Liver (tissue), 3 donors: ENCODE results near the gene C4orf17.

ENCODE experiments used
- CTCF ChIP-seq: fragments of 150-350 bp; IDR thresholded peaks from 2 replicates; pipeline ENCODE4 v1.5.1; 2017; ENCODE audit warnings: improper control_type of control experiment, low read depth, low read length; ENCODE audit not compliant: missing input control
- EGR1 ChIP-seq, 2 donors: IDR thresholded peaks; 2 replicates each; pipeline ENCODE4 v1.6.1; 2016 to 2018; ENCODE audit warnings: antibody characterized with exemption in 2 of 2, low read depth in 2 of 2
- GABPA ChIP-seq, 2 donors: IDR thresholded peaks in 1 of 2; conservative IDR thresholded peaks in 1 of 2; 2 replicates each; pipeline ENCODE4 v1.6.1; 2016; ENCODE audit warnings: antibody characterized with exemption in 2 of 2, mild to moderate bottlenecking in 1 of 2, moderate library complexity in 1 of 2
- MAX ChIP-seq: IDR thresholded peaks from 2 replicates; pipeline ENCODE4 v1.6.1; 2016; ENCODE audit warnings: antibody characterized with exemption
- SP1 ChIP-seq: IDR thresholded peaks from 2 replicates; pipeline ENCODE4 v1.6.1; 2018; ENCODE audit warnings: antibody characterized with exemption, mild to moderate bottlenecking
- TAF1 ChIP-seq: conservative IDR thresholded peaks from 2 replicates; pipeline ENCODE4 v1.6.1; 2016; ENCODE audit warnings: antibody characterized with exemption, mild to moderate bottlenecking
- donor health status: healthy.
- donor health status: healthy.

DNA sequence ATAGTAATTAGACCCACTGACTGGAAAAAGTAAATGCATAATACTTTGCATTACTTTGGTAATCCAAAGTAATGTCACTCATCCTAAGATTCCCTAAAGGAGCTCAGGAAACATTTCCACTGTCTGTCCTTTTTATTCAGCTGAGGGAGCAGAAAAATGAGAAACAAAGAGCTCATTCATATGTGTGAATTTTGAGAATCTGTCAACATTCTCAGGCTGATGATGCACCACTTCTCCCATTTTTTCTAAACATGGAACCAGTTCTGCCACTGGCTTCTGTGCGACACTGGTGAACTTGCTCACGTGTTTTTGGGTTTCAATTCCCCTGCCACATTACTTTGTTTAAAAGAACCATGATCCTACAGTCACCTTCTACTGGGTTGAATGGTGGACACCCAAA, 47.3 kb upstream of the C4orf17 start:
- no peak for TF ChIP-seq CTCF
- TF ChIP-seq SP1, result no peak
- no peak for TF ChIP-seq MAX
- TF ChIP-seq TAF1, result no peak
- TF ChIP-seq EGR1 (IDR thresholded peaks at IDR 0.05; ENCODE audit: low read depth in 2 of 2), result no peak
- no peak for TF ChIP-seq GABPA (IDR thresholded peaks at IDR 0.05 in 1 of 2, conservative IDR thresholded peaks at IDR 0.05 in 1 of 2)
